Neural progenitor cell (in vitro differentiated cells): ENCODE results near the gene SLX9.
"Not testable (repeated sequence)": the region's sequence is repeated elsewhere in the genome, so short reads cannot be mapped to it uniquely, and the experiment has no call there.

Experiments used
- EZH2 ChIP-seq: fragments of 200-600 bp; sonication (generic); IDR thresholded peaks from 2 replicates; pipeline ENCODE4 v1.6.1; 2017; ENCODE audit warnings: antibody characterized with exemption, mild to moderate bottlenecking, moderate library complexity
- TF ChIP-seq, protein P1 (sequence below): fragments of 200-600 bp; sonication (generic); IDR thresholded peaks from 2 replicates; pipeline ENCODE4 v1.5.1; 2017; ENCODE audit warnings: antibody characterized with exemption, mild to moderate bottlenecking

DNA sequence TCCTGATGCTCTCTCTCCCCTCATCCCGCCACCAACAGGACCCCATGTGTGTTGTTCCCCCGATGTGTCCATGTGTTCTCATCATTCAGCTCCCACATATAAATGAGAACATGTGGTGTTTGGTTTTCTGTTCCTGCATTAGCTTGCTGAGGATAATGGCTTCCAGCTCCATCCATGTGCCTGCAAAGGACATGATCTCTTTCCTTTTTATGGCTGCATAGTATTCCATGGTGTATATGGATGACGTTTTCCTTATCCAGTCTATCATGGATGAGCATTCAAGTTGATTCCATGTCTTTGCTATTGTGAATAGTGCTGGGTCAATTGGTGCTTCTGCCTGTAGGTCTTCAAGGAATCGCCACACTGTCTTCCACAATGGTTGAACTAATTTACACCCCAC lies 84.7 kb downstream of the SLX9 start:
- not testable (repeated sequence) for TF ChIP-seq EZH2
- TF ChIP-seq, protein P1, sequence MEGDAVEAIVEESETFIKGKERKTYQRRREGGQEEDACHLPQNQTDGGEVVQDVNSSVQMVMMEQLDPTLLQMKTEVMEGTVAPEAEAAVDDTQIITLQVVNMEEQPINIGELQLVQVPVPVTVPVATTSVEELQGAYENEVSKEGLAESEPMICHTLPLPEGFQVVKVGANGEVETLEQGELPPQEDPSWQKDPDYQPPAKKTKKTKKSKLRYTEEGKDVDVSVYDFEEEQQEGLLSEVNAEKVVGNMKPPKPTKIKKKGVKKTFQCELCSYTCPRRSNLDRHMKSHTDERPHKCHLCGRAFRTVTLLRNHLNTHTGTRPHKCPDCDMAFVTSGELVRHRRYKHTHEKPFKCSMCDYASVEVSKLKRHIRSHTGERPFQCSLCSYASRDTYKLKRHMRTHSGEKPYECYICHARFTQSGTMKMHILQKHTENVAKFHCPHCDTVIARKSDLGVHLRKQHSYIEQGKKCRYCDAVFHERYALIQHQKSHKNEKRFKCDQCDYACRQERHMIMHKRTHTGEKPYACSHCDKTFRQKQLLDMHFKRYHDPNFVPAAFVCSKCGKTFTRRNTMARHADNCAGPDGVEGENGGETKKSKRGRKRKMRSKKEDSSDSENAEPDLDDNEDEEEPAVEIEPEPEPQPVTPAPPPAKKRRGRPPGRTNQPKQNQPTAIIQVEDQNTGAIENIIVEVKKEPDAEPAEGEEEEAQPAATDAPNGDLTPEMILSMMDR: not testable (repeated sequence)
